Peyer's patch (tissue), 4 donors: ENCODE measurements around the gene LIN7B.

Experiments
- POLR2A ChIP-seq, 2 donors: fragments of 450-650 bp; IDR thresholded peaks; one replicate each; pipeline ENCODE4 v1.5.1; 2017; ENCODE audit warnings: antibody characterized with exemption in 2 of 2, mild to moderate bottlenecking in 2 of 2, moderate library complexity in 2 of 2
- TF ChIP-seq, protein P1 (sequence below), 6 experiments: fragments of 450-650 bp in 4 of 6; fragments of 200-600 bp in 2 of 6; sonication (generic) in 1 of 6; IDR thresholded peaks; one replicate each; pipeline ENCODE4 v1.5.1; 2017 to 2019; ENCODE audit warnings: antibody characterized with exemption in 6 of 6, mild to moderate bottlenecking in 3 of 6, moderate library complexity in 1 of 6

DNA sequence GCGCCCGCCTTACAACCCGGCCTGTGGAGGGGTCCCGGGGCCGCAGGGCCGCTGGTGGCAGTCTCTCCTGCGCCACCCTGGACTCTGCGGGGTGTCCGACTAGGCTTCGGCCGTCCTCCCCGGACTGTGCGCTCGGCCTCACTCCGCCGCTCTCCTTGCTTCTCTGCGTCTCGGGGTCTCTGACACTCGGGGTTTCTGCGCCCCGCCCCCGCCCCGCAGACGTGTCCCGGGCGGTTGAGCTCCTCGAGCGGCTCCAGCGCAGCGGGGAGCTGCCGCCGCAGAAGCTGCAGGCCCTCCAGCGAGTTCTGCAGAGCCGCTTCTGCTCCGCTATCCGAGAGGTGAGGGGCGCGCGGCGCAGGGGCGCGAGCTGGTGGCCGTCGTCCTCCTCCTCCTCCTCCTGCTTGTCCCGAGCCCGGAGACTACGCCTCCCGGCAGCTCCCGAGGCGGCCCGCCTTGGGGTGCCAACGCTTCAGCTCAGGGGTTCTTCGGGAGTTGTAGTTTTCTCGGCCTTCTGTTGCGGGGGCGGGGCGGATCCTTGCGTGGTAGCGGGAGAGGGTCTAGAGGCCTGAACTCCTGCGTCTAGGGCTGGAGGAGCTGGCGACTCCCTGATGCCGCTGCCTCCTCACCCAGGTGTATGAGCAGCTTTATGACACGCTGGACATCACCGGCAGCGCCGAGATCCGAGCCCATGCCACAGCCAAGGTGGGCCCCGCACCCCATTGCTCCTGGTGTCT lies 627 bp downstream of the LIN7B start:
- TF ChIP-seq, protein P1, sequence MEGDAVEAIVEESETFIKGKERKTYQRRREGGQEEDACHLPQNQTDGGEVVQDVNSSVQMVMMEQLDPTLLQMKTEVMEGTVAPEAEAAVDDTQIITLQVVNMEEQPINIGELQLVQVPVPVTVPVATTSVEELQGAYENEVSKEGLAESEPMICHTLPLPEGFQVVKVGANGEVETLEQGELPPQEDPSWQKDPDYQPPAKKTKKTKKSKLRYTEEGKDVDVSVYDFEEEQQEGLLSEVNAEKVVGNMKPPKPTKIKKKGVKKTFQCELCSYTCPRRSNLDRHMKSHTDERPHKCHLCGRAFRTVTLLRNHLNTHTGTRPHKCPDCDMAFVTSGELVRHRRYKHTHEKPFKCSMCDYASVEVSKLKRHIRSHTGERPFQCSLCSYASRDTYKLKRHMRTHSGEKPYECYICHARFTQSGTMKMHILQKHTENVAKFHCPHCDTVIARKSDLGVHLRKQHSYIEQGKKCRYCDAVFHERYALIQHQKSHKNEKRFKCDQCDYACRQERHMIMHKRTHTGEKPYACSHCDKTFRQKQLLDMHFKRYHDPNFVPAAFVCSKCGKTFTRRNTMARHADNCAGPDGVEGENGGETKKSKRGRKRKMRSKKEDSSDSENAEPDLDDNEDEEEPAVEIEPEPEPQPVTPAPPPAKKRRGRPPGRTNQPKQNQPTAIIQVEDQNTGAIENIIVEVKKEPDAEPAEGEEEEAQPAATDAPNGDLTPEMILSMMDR (IDR thresholded peaks at IDR 0.05): no peak
- TF ChIP-seq POLR2A (IDR thresholded peaks at IDR 0.05): peak in 1 of 2 donors; percentile 19
